ENCODE results near the gene ESR2.
"Not testable (repeated sequence)": the region's sequence is repeated elsewhere in the genome, so short reads cannot be mapped to it uniquely, and the experiment has no call there.

The ESR2 gene

GRCh38 chr14:64293976-64294671 is at the start of gene ESR2:
Gene ESR2 (minus strand): TSS chr14:64294371. CDS start chr14:64282985, 11,386 bp downstream.
- no peak for FAIRE-seq

- FAIRE-seq = no peak
These were observed 46.5 kb upstream of the ESR2 start for GRCh38 chr14:64340560-64341196.

GRCh38 chr14:64338616-64339316 is 44.6 kb upstream of the ESR2 start:
- peak; percentile 89 for FAIRE-seq

GRCh38 chr14:64337888-64338615 is 43.9 kb upstream of the ESR2 start:
- FAIRE-seq = no peak

GRCh38 chr14:64329149-64329548 is 35.0 kb upstream of the ESR2 start:
- no peak for FAIRE-seq

GRCh38 chr14:64326502-64326901 is 32.3 kb upstream of the ESR2 start:
- no peak for FAIRE-seq

GRCh38 chr14:64324895-64325294 is 30.7 kb upstream of the ESR2 start:
- FAIRE-seq = no peak

GRCh38 chr14:64324461-64324860 is 30.3 kb upstream of the ESR2 start:
- FAIRE-seq = no peak

GRCh38 chr14:64320362-64320761 is 26.2 kb upstream of the ESR2 start:
- FAIRE-seq = not testable (repeated sequence)

- FAIRE-seq = not testable (repeated sequence)
These were observed 24.5 kb upstream of the ESR2 start for GRCh38 chr14:64318695-64319094.

GRCh38 chr14:64303471-64303917 is 9.3 kb upstream of the ESR2 start:
- peak; percentile 96 for FAIRE-seq

GRCh38 chr14:64298773-64299172 is 4.6 kb upstream of the ESR2 start:
- no peak for FAIRE-seq

- FAIRE-seq = no peak
These were observed 2.4 kb upstream of the ESR2 start for GRCh38 chr14:64296561-64296960.

GRCh38 chr14:64294672-64295413 is 672 bp upstream of the ESR2 start:
- FAIRE-seq = no peak

- no peak for FAIRE-seq
These were observed 2.0 kb downstream of the ESR2 start for GRCh38 chr14:64292197-64292596.

GRCh38 chr14:64289571-64289970 is 4.6 kb downstream of the ESR2 start:
- no peak for FAIRE-seq

GRCh38 chr14:64281805-64282204 is 12.4 kb downstream of the ESR2 start:
- no peak for FAIRE-seq

GRCh38 chr14:64279704-64280668 is 14.2 kb downstream of the ESR2 start:
- FAIRE-seq = no peak

GRCh38 chr14:64278458-64278857 is 15.7 kb downstream of the ESR2 start:
- no peak for FAIRE-seq

- FAIRE-seq = no peak
These were observed 22.2 kb downstream of the ESR2 start for GRCh38 chr14:64272019-64272418.

GRCh38 chr14:64266239-64266638 is 27.9 kb downstream of the ESR2 start:
- FAIRE-seq = no peak
